Measurements from ENCODE around the gene PDAP1. TPM values are rescaled to one million over a fixed set of nuclear protein-coding genes. Genes with fewer than 3 reads are reported as not detected.

The PDAP1 gene
- total and polyA plus RNA-seq, 10 of the 15 experiments (the other 5 are each of a cell fraction or from before 2014, with no cell fraction given), result 6.6 to 200 (median 87.7) TPM

GRCh38 chr7:99395616-99396327, 12.6 kb downstream of the PDAP1 start:
- FAIRE-seq, result no peak
- Histone ChIP-seq H3K9me3 (replicated peaks; ENCODE audit: control insufficient read depth, insufficient read depth, low read length) (no peaks in the 10 kb centered on the region), H3K36me3 (ENCODE audit: control insufficient read depth in 2 of 2, insufficient read depth in 2 of 2, low read length in 1 of 2) (peaks cover 56 to 66% of the 10 kb centered on the region in 2 experiments), H3K4me1 (ENCODE audit: control insufficient read depth, insufficient read depth, low read length) (peaks cover 4% of the 10 kb centered on the region; the same call in 1 of the 2 replicates), H3K4me3 (no peak overlapping the region), H3K79me2 (ENCODE audit: control insufficient read depth, insufficient read depth, low read length) (no peaks in the 10 kb centered on the region; the same call in 1 of the 2 replicates), H3K27me3 (replicated peaks in 1 of 2; ENCODE audit: control insufficient read depth in 2 of 2, insufficient read depth in 2 of 2, low read length in 1 of 2) (no peaks in the 10 kb centered on the region), H4K20me1 (ENCODE audit: control insufficient read depth, insufficient read depth) (no peaks in the 10 kb centered on the region), H2AFZ (ENCODE audit: control insufficient read depth, low read depth, low read length) (no peak overlapping the region), H3K27ac (ENCODE audit: control insufficient read depth, insufficient read depth) (no peak overlapping the region), H3K9ac (ENCODE audit: control insufficient read depth, insufficient read depth, low read length) (no peak overlapping the region), H3K4me2 (ENCODE audit: control insufficient read depth, insufficient read depth) (no peak overlapping the region)
- no peak for ATAC-seq
- RAD21 ChIA-PET (ENCODE audit: unreplicated experiment), result no interaction called here
- SMC1A ChIA-PET (ENCODE audit: uncharacterized antibody, unreplicated experiment), result interaction anchor here (2.8 kb wide), 1 partner anchor 11 kb away, joined by 8 read pairs; no protein-coding TSS in a partner anchor
- WGBS (ENCODE audit: insufficient coverage, insufficient replicate concordance, low lambda C conversion rate, missing lambda C conversion rate), result 86% methylated on average over 13 of the region's 14 CpGs
- DNase-seq (ENCODE audit: low read depth, low spot score), result no peak
- POLR2A ChIA-PET, result interaction anchor here (1.0 kb wide), 1 partner anchor 37 kb away, joined by 4 read pairs; no protein-coding TSS in a partner anchor
- CTCF ChIA-PET, result no interaction called here
- BruUV-seq (replicated peaks), result TSS peak; percentile 87
- in situ Hi-C loops (cut with MboI) (no loop called here), intact Hi-C loops (cut with micrococcal nuclease; ENCODE audit: unreplicated experiment) (no loop called here)
- no peak for TF ChIP-seq RUNX3 (IDR thresholded peaks at IDR 0.05; ENCODE audit: low read length)
- TF ChIP-seq MEF2B (IDR thresholded peaks at IDR 0.05; ENCODE audit: partially characterized antibody, poor library complexity, severe bottlenecking), result no peak
- TF ChIP-seq BMI1 (IDR thresholded peaks at IDR 0.05; ENCODE audit: borderline replicate concordance), result no peak
- TF ChIP-seq CBFB (IDR thresholded peaks at IDR 0.05; ENCODE audit: low read depth), result no peak
- TF ChIP-seq BRCA1 (IDR thresholded peaks at IDR 0.05; ENCODE audit: low read depth, low read length), result no peak
- no peak for TF ChIP-seq TARDBP (IDR thresholded peaks at IDR 0.05; ENCODE audit: borderline replicate concordance)
- no peak for TF ChIP-seq PAX8 (IDR thresholded peaks at IDR 0.05)
- no peak for TF ChIP-seq HCFC1 (IDR thresholded peaks at IDR 0.05; ENCODE audit: low read length)
- no peak for TF ChIP-seq BCLAF1 (IDR thresholded peaks at IDR 0.05)
- no peak for TF ChIP-seq MAX (IDR thresholded peaks at IDR 0.05; ENCODE audit: low read depth, low read length)
- TF ChIP-seq NFIC (IDR thresholded peaks at IDR 0.05; ENCODE audit: low read depth, low read length), result no peak
- no peak for TF ChIP-seq ZSCAN29 (IDR thresholded peaks at IDR 0.05)
- TF ChIP-seq EGR1 (IDR thresholded peaks at IDR 0.05; ENCODE audit: borderline replicate concordance in 1 of 2, low read depth in 2 of 2, low read length in 2 of 2), result no peak
- TF ChIP-seq BACH1 (IDR thresholded peaks at IDR 0.05; ENCODE audit: borderline replicate concordance), result no peak
- TF ChIP-seq ETV6 (conservative IDR thresholded peaks at IDR 0.05 in 1 of 2, IDR thresholded peaks at IDR 0.05 in 1 of 2; ENCODE audit: borderline replicate concordance in 1 of 2, low read depth in 1 of 2), result no peak
- TF ChIP-seq TCF12 (IDR thresholded peaks at IDR 0.05; ENCODE audit: low read depth, low read length), result no peak
- TF ChIP-seq POLR2AphosphoS2 (IDR thresholded peaks at IDR 0.05; ENCODE audit: low read depth, low read length), result 0 out of 2 replicates have a peak, but pooled peaks have one; percentile 16
- no peak for TF ChIP-seq ZNF384 (IDR thresholded peaks at IDR 0.05; ENCODE audit: borderline replicate concordance, low read depth, low read length)
- TF ChIP-seq PML (IDR thresholded peaks at IDR 0.05; ENCODE audit: low read length), result 0 out of 2 replicates have a peak, but pooled peaks have one; percentile 9
- no peak for TF ChIP-seq NBN (IDR thresholded peaks at IDR 0.05)
- TF ChIP-seq ATF2 (IDR thresholded peaks at IDR 0.05; ENCODE audit: low read length), result 0 out of 2 replicates have a peak, but pooled peaks have one; percentile 12
- TF ChIP-seq RAD21 (IDR thresholded peaks at IDR 0.05; ENCODE audit: insufficient read depth, low read depth, low read length), result 0 out of 2 replicates have a peak, but pooled peaks have one; percentile 8
